A549 (cell line): Measurements from ENCODE around the gene DLG2. TPM values are rescaled to one million over a fixed set of nuclear protein-coding genes. Genes with fewer than 3 reads are reported as not detected.
"Not testable (repeated sequence)": the region's sequence is repeated elsewhere in the genome, so short reads cannot be mapped to it uniquely, and the experiment has no call there.

ENCODE experiments used
- ATAC-seq, 2 experiments: fragments of 200-7000 bp in 1 of 2; fragments of >200 bp in 1 of 2; cut with Nextera tagmentation in 1 of 2; cut with Tn5 transposase in 1 of 2; 3 replicates each; pipeline versions ENCODE4 v1.8.0 to v1.9.1; 2018 to 2020; ENCODE audit warnings: mild to moderate bottlenecking in 1 of 2, moderate library complexity in 1 of 2
- CTCF ChIA-PET: fragments of 300-600 bp; sonication (Branson Sonifier 250); formaldehyde crosslinking; extraction: SDS; loops from one replicate; lab custom pipeline; 2021; ENCODE audit warnings: antibody characterized with exemption, inconsistent platforms; lab: Yijun Ruan, JAX
- POLR2A ChIA-PET: fragments of 350-600 bp; formaldehyde crosslinking; extraction: SDS; loops from one replicate; lab custom pipeline; 2021; ENCODE audit warnings: antibody characterized with exemption, inconsistent platforms; lab: Yijun Ruan, JAX
- DNase-seq, 2 experiments: peaks; one replicate each; pipeline versions ENCODE4 v3.0.0 to v3.0.0-alpha.2; 2011 to 2016; ENCODE audit warnings: low read depth in 1 of 2, low spot score in 1 of 2
- FAIRE-seq: peaks from 2 replicates; lab custom pipeline; 2011; peaks lifted over from hg19 to GRCh38; lab: Jason Lieb, UNC
- H3K27ac ChIP-seq, 2 experiments: fragments of >200 bp; sonication (Bioruptor Twin); formaldehyde crosslinking; 3 replicates each; pipeline ENCODE4 v1.5.1; 2016 to 2017
- H3K4me1 ChIP-seq: fragments of >200 bp; sonication (Bioruptor Twin); formaldehyde crosslinking; 3 replicates; pipeline ENCODE4 v1.6.1; 2016
- H3K4me2 ChIP-seq: fragments of >200 bp; sonication (Bioruptor Twin); formaldehyde crosslinking; 3 replicates; pipeline ENCODE4 v1.6.1; 2016
- H3K4me3 ChIP-seq: fragments of >200 bp; sonication (Bioruptor Twin); formaldehyde crosslinking; 3 replicates; pipeline ENCODE4 v1.5.1; 2016
- H3K9me3 ChIP-seq: fragments of >200 bp; sonication (Bioruptor Twin); formaldehyde crosslinking; 3 replicates; pipeline ENCODE4 v1.6.1; 2016
- ATOH8 ChIP-seq: fragments of 250-450 bp; sonication (Bioruptor Pico); IDR thresholded peaks from 2 replicates; pipeline ENCODE4 v1.5.0; 2020; ENCODE audit warnings: low read depth, mild to moderate bottlenecking, moderate library complexity
- CHD4 ChIP-seq: fragments of 200-600 bp; sonication (generic); IDR thresholded peaks from 2 replicates; pipeline ENCODE4 v1.6.1; 2016; ENCODE audit warnings: antibody characterized with exemption, mild to moderate bottlenecking, borderline replicate concordance
- HMGXB4 ChIP-seq: fragments of 250-450 bp; sonication (Bioruptor Pico); IDR thresholded peaks from 2 replicates; pipeline ENCODE4 v1.5.0; 2021; ENCODE audit warnings: mild to moderate bottlenecking, moderate library complexity, borderline replicate concordance
- HOXB13 ChIP-seq: fragments of 250-450 bp; sonication (Bioruptor Pico); IDR thresholded peaks from 2 replicates; pipeline ENCODE4 v1.5.0; 2020; ENCODE audit warnings: low read depth, mild to moderate bottlenecking, moderate library complexity
- JUNB ChIP-seq: fragments of >200 bp; sonication (Bioruptor Twin); formaldehyde crosslinking; IDR thresholded peaks from 2 replicates; pipeline ENCODE4 v1.6.1; 2016
- KDM1A ChIP-seq: fragments of 200-600 bp; sonication (generic); IDR thresholded peaks from 2 replicates; pipeline ENCODE4 v1.6.1; 2016; ENCODE audit warnings: low read depth, mild to moderate bottlenecking
- NFE2L2 ChIP-seq: fragments of 150-350 bp; conservative IDR thresholded peaks from 2 replicates; pipeline ENCODE4 v1.6.1; 2014; ENCODE audit warnings: low read length
- NPAS2 ChIP-seq: fragments of 250-450 bp; sonication (Bioruptor Pico); IDR thresholded peaks from 2 replicates; pipeline ENCODE4 v1.8.0; 2022; ENCODE audit warnings: mild to moderate bottlenecking, moderate library complexity, borderline replicate concordance
- POLR2A ChIP-seq: IDR thresholded peaks from 2 replicates; pipeline ENCODE4 v1.6.1; 2012; ENCODE audit warnings: mild to moderate bottlenecking, low read length
- RAD21 ChIP-seq, 2 experiments: fragments of >200 bp in 1 of 2; sonication (Bioruptor Twin) in 1 of 2; formaldehyde crosslinking in 1 of 2; IDR thresholded peaks in 1 of 2; conservative IDR thresholded peaks in 1 of 2; 2 replicates in 1 of 2; 3 replicates in 1 of 2; pipeline ENCODE4 v1.6.1; 2012 to 2018; ENCODE audit warnings: inconsistent platforms in 1 of 2
- RCOR1 ChIP-seq: fragments of 150-350 bp; IDR thresholded peaks from 2 replicates; pipeline ENCODE4 v1.6.1; 2014; ENCODE audit warnings: antibody characterized with exemption, low read length, low read depth
- RFX5 ChIP-seq: fragments of 450-650 bp; IDR thresholded peaks from 2 replicates; pipeline ENCODE4 v1.7.1; 2014; ENCODE audit warnings: antibody characterized with exemption, mild to moderate bottlenecking, moderate library complexity
- RNF2 ChIP-seq: fragments of 200-600 bp; sonication (generic); IDR thresholded peaks from 2 replicates; pipeline ENCODE4 v1.6.1; 2016; ENCODE audit warnings: low read depth, mild to moderate bottlenecking, antibody characterized with exemption, moderate library complexity, borderline replicate concordance
- SMC3 ChIP-seq: fragments of >200 bp; sonication (Bioruptor Twin); formaldehyde crosslinking; IDR thresholded peaks from 3 replicates; pipeline ENCODE4 v1.6.1; 2018; ENCODE audit warnings: inconsistent platforms
- ZFP36 ChIP-seq: fragments of 450-650 bp; IDR thresholded peaks from 2 replicates; pipeline ENCODE4 v1.6.1; 2014; ENCODE audit warnings: borderline replicate concordance; ENCODE audit not compliant: partially characterized antibody
- ZSCAN20 ChIP-seq: fragments of 250-450 bp; sonication (Bioruptor Pico); IDR thresholded peaks from 2 replicates; pipeline ENCODE4 v1.8.0; 2022; ENCODE audit warnings: mild to moderate bottlenecking, moderate library complexity
- WGBS: methylation state at CpG from one replicate; pipeline ENCODE4 v1.1.6; 2017; ENCODE audit errors: missing lambda C conversion rate; 5-methylcytosine and 5-hydroxymethylcytosine counted together
- polyA plus RNA-seq, 4 experiments: library from polyadenylated mRNA; depleted of rRNA in 3 of 4; stranded (reverse); fragments of >200 nt; fragmentation: RNase III in 1 of 4; extraction: RNeasy Plus Mini Kit Qiagen cat#74134 plus additional on column Dnase treatment in 1 of 4; gene quantifications; 2 replicates in 3 of 4; 3 replicates in 1 of 4; pipeline ENCODE4 v1.2.3, GENCODE V29; 2011 to 2017
- TF ChIP-seq, protein P1 (sequence below): IDR thresholded peaks from 2 replicates; pipeline ENCODE4 v1.6.1; 2012

DLG2 gene
- polyA plus RNA-seq, 2 of the 4 experiments (the other 2 are of a cell fraction) = 0.26 to 0.79 TPM

GRCh38 chr11:85661972-85662664, 35.0 kb upstream of the DLG2 start:
- peaks cover 46% of the 10 kb centered on the region for H3K4me1 ChIP-seq
- 5% methylated on average over 4 of the region's 4 CpGs for WGBS
- TF ChIP-seq CHD4 = no peak
- TF ChIP-seq RNF2 = no peak
- TF ChIP-seq NFE2L2 = no peak
- no peak for TF ChIP-seq JUNB
- TF ChIP-seq ZSCAN20 (CRISPR knock-in tag) = no peak
- no peak for TF ChIP-seq HMGXB4 (CRISPR knock-in tag)
- no peak for TF ChIP-seq RCOR1
- TF ChIP-seq, all 56 proteins: peak for 0
- DNase-seq (no peak), ATAC-seq (no peak), FAIRE-seq (no peak)
- CTCF ChIA-PET = no interaction called here
- no peaks in the 10 kb centered on the region for H3K9me3 ChIP-seq
- POLR2A ChIA-PET = interaction anchor here (0.8 kb wide), 1 partner anchor 14 kb away, joined by 3 read pairs; the partner anchor contains the start of gene TMEM126A
- H3K4me3 ChIP-seq = peak overlapping the region; percentile 87
- H3K27ac ChIP-seq = no peak overlapping the region
- H3K4me2 ChIP-seq = peak overlapping the region; percentile 94

- no peak for TF ChIP-seq KDM1A
- no peak for TF ChIP-seq HOXB13 (CRISPR knock-in tag)
- TF ChIP-seq ATOH8 (CRISPR knock-in tag) = no peak
- no peak for TF ChIP-seq POLR2A
- FAIRE-seq = no peak
These were observed 31.0 kb upstream of the DLG2 start for GRCh38 chr11:85658180-85658579.

DNA sequence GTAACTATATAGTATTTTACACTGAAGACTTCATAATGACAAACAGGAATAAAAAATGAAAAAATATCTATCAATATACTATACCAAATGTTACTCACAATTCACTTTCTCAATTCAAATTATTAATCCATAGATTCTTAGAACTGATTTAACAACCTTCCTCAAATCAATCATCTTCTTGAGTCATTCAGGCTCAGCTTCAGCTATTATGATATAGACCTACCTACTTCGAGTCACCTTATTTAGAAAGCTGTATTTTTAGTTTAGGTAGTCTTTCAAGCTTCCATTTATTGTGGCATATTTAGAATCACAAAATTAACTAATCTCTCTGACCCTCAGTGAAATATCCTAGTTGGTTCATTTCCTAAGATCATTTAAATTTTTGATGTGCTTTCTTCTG, 29.6 kb upstream of the DLG2 start:
- CTCF ChIA-PET = interaction anchor here (1.3 kb wide), 1 partner anchor 24 kb away, joined by 4 read pairs; no protein-coding TSS in a partner anchor
- TF ChIP-seq RFX5 (no peak), CHD4 (no peak), RAD21 (conservative IDR thresholded peaks at IDR 0.05 in 1 of 2, IDR thresholded peaks at IDR 0.05 in 1 of 2) (no peak), ZFP36 (no peak), RNF2 (no peak), NPAS2 (CRISPR knock-in tag) (no peak), SMC3 (no peak)
- TF ChIP-seq, protein P1, sequence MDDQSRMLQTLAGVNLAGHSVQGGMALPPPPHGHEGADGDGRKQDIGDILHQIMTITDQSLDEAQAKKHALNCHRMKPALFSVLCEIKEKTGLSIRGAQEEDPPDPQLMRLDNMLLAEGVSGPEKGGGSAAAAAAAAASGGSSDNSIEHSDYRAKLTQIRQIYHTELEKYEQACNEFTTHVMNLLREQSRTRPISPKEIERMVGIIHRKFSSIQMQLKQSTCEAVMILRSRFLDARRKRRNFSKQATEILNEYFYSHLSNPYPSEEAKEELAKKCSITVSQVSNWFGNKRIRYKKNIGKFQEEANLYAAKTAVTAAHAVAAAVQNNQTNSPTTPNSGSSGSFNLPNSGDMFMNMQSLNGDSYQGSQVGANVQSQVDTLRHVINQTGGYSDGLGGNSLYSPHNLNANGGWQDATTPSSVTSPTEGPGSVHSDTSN = no peak
- TF ChIP-seq, all 56 proteins: peak for 0
- FAIRE-seq = no peak
- 92% methylated on average over 1 of the region's 1 CpG for WGBS
- POLR2A ChIA-PET = interaction anchor here (0.9 to 5.4 kb wide), 2 partner anchors 8 to 9 kb away, joined by 4 to 24 read pairs; partner anchors contain the start of genes CREBZF and TMEM126A
- Histone ChIP-seq H3K4me3 (no peak overlapping the region), H3K9me3 (no peaks in the 10 kb centered on the region), H3K4me2 (no peak overlapping the region), H3K4me1 (peaks cover 41% of the 10 kb centered on the region), H3K27ac (no peak overlapping the region)
- no peak for DNase-seq
- ATAC-seq = no peak

More at GRCh38 chr11:85658180-85658579, 31.0 kb upstream of the DLG2 start:
- Histone ChIP-seq H3K27ac (no peak overlapping the region), H3K4me2 (no peak overlapping the region), H3K4me1 (peaks cover 43% of the 10 kb centered on the region), H3K9me3 (no peaks in the 10 kb centered on the region), H3K4me3 (no peak overlapping the region)
- POLR2A ChIA-PET = interaction anchor here (5.4 kb wide), 1 partner anchor 10 kb away, joined by 24 read pairs; the partner anchor contains the start of gene TMEM126A
- no peak for ATAC-seq
- no peak for DNase-seq
- CTCF ChIA-PET = no interaction called here
- 88% methylated on average over 1 of the region's 1 CpG for WGBS

DNA sequence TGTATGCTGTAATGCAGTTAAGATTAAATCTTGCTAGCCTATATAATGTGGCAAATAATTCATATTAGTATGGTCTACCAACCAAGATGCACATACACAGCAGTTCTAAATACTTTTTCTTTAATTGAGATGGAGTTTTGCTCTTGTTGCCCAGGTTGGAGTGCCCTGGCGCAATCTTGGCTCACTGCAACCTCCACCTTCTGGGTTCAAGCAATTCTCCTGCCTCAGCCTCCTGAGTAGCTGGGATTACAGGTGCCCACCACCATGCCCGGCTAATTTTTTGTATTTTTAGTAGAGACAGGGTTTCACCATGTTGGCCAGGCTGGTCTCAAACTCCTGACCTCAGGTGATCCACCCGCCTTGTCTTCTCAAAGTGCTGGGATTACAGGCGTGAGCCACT, 27.2 kb upstream of the DLG2 start:
- CTCF ChIA-PET, H3K27ac ChIP-seq, H3K4me2 ChIP-seq, DNase-seq, H3K4me3 ChIP-seq, FAIRE-seq, ATAC-seq, H3K9me3 ChIP-seq: not testable (repeated sequence)
- H3K4me1 ChIP-seq = peaks cover 23% of the 10 kb centered on the region
- POLR2A ChIA-PET = interaction anchor here (0.7 kb wide), 1 partner anchor 10 kb away, joined by 3 read pairs; the partner anchor contains the start of gene CREBZF
- 96% methylated on average over 4 of the region's 4 CpGs for WGBS
